Measurements from ENCODE around the gene CTXN2. TPM values are rescaled to one million over a fixed set of nuclear protein-coding genes. Genes with fewer than 3 reads are reported as not detected.
A peak's percentile ranks its signal among the peaks of the same experiment; 100 is the strongest.

Gene CTXN2
- total and polyA plus RNA-seq, 2 of the 13 experiments (the other 11 are each of a cell fraction or from before 2014, with no cell fraction given): not detected

- TF ChIP-seq ARID4A (CRISPR knock-in tag; IDR thresholded peaks at IDR 0.05; ENCODE audit: borderline replicate concordance) (no peak), DNMT1 (CRISPR knock-in tag; IDR thresholded peaks at IDR 0.05) (no peak), CSRNP1 (CRISPR knock-in tag; IDR thresholded peaks at IDR 0.05) (no peak), SMAD1 (CRISPR knock-in tag; IDR thresholded peaks at IDR 0.05; ENCODE audit: borderline replicate concordance, low read depth) (no peak), TMF1 (CRISPR knock-in tag; IDR thresholded peaks at IDR 0.05; ENCODE audit: low read depth) (no peak), SPEN (CRISPR knock-in tag; IDR thresholded peaks at IDR 0.05; ENCODE audit: low read depth) (no peak), NR1H2 (CRISPR knock-in tag; IDR thresholded peaks at IDR 0.05; ENCODE audit: borderline replicate concordance, low read depth) (no peak), ZBTB20 (CRISPR knock-in tag; IDR thresholded peaks at IDR 0.05; ENCODE audit: borderline replicate concordance, low read depth) (peak; percentile 41; the same call in 1 of the 2 replicates), RARG (CRISPR knock-in tag; IDR thresholded peaks at IDR 0.05; ENCODE audit: low read depth) (no peak), PPARG (CRISPR knock-in tag; conservative IDR thresholded peaks at IDR 0.05) (no peak), TGIF2 (CRISPR knock-in tag; IDR thresholded peaks at IDR 0.05) (peak; percentile 83), ZNF234 (CRISPR knock-in tag; conservative IDR thresholded peaks at IDR 0.05) (no peak), RERE (CRISPR knock-in tag; IDR thresholded peaks at IDR 0.05; ENCODE audit: low read depth) (no peak), AGO2 (optimal IDR thresholded peaks at IDR 0.05; ENCODE audit: low read depth, low read length) (no peak), KLF6 (CRISPR knock-in tag; IDR thresholded peaks at IDR 0.05) (peak; percentile 86; the same call in 1 of the 2 replicates)
- TF ChIP-seq, protein P1, sequence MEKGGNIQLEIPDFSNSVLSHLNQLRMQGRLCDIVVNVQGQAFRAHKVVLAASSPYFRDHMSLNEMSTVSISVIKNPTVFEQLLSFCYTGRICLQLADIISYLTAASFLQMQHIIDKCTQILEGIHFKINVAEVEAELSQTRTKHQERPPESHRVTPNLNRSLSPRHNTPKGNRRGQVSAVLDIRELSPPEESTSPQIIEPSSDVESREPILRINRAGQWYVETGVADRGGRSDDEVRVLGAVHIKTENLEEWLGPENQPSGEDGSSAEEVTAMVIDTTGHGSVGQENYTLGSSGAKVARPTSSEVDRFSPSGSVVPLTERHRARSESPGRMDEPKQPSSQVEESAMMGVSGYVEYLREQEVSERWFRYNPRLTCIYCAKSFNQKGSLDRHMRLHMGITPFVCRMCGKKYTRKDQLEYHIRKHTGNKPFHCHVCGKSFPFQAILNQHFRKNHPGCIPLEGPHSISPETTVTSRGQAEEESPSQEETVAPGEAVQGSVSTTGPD (CRISPR knock-in tag; IDR thresholded peaks at IDR 0.05): no peak
These were observed 412 bp upstream of the CTXN2 start (continued) for GRCh38 chr15:48190932-48191573.

Measured in HepG2 (cell line).